A549 treated with dexamethasone at 1 μM for 4 hours (cell line): ENCODE data around the gene PRKAR1B. TPM values are rescaled to one million over a fixed set of nuclear protein-coding genes. Genes with fewer than 3 reads are reported as not detected.

Source experiments
- total RNA-seq: library from RNA; stranded (reverse); fragments of 200-300 nt; extraction: Qiagen RNA extraction; gene quantifications from 5 replicates; pipeline ENCODE4 v1.2.3, GENCODE V29; 2022

PRKAR1B gene
- 28.2 to 33.5 TPM (median 31.6 TPM) in 5 replicates for total RNA-seq

GRCh38 chr7:727104-727805 is at the start of gene PRKAR1B:
Gene PRKAR1B (minus strand): TSS chr7:727281. CDS start chr7:711505, 15,776 bp downstream.

GRCh38 chr7:726084-726853 is 812 bp downstream of the PRKAR1B start, which contains the start of gene DNAAF5:
Gene DNAAF5 (plus strand): TSS chr7:726699. CDS start chr7:726721, 22 bp downstream.

GRCh38 chr7:519484-520390 is 207.3 kb downstream of the PRKAR1B start, which contains the start of gene PDGFA:
Gene PDGFA (minus strand): TSS chr7:519846. CDS start chr7:519001, 845 bp downstream.

Other genes starting within 250 kb of the PRKAR1B start
- gene PDGFA, start 207.4 kb downstream of the PRKAR1B start, total RNA-seq: 30.3 to 38.1 TPM (median 34.4 TPM) in 5 replicates
- gene DNAAF5, start 582 bp downstream of the PRKAR1B start, total RNA-seq: 40.9 to 53.0 TPM (median 51.8 TPM) in 5 replicates
- gene SUN1, start 105.2 kb upstream of the PRKAR1B start, total RNA-seq: 50.9 to 98.8 TPM (median 85.1 TPM) in 5 replicates
- 38.8 to 67.6 TPM (median 52.9 TPM) in 5 replicates for gene GET4, start 149.3 kb upstream of the PRKAR1B start, total RNA-seq
- gene ADAP1, start 227.4 kb upstream of the PRKAR1B start, total RNA-seq: 2.2 to 4.8 TPM (median 3.9 TPM) in 5 replicates
- 5.1 to 6.8 TPM (median 5.3 TPM) in 5 replicates for gene COX19, start 248.3 kb upstream of the PRKAR1B start, total RNA-seq